H9 (cell line): Measurements from ENCODE around the gene PROK1. TPM values are rescaled to one million over a fixed set of nuclear protein-coding genes. Genes with fewer than 3 reads are reported as not detected.

Source experiments
- DNase-seq: peaks from one replicate; pipeline ENCODE4 v3.0.0-alpha.2; 2017
- H2AFZ ChIP-seq: one replicate; pipeline ENCODE4 v1.6.1; 2013; ENCODE audit warnings: mild to moderate bottlenecking, low read length, control low read depth, moderate library complexity
- H2AK5ac ChIP-seq: 2 replicates; pipeline ENCODE4 v1.6.1; 2013; ENCODE audit warnings: low read length, control low read depth, mixed read lengths; ENCODE audit not compliant: insufficient read length
- H2BK120ac ChIP-seq: one replicate; pipeline ENCODE4 v1.6.1; 2013; ENCODE audit warnings: low read depth, mild to moderate bottlenecking, low read length, control low read depth, inconsistent platforms; ENCODE audit not compliant: poor library complexity, severe bottlenecking
- H2BK12ac ChIP-seq: 2 replicates; pipeline ENCODE4 v1.6.1; 2013; ENCODE audit warnings: low read length, control low read depth, mixed read lengths, low read depth; ENCODE audit not compliant: insufficient read length
- H2BK15ac ChIP-seq: 2 replicates; pipeline ENCODE4 v1.6.1; 2013; ENCODE audit warnings: low read depth, low read length, control low read depth
- H2BK20ac ChIP-seq: one replicate; pipeline ENCODE4 v1.6.1; 2013; ENCODE audit warnings: low read depth, mild to moderate bottlenecking, low read length, control low read depth, inconsistent platforms; ENCODE audit not compliant: poor library complexity, severe bottlenecking
- H2BK5ac ChIP-seq: 2 replicates; pipeline ENCODE4 v1.6.1; 2013; ENCODE audit warnings: low read length, control low read depth, mixed read lengths; ENCODE audit not compliant: insufficient read length
- H3K14ac ChIP-seq: 2 replicates; pipeline ENCODE4 v1.6.1; 2013; ENCODE audit warnings: low read length, control low read depth; ENCODE audit not compliant: insufficient read depth
- H3K18ac ChIP-seq: 2 replicates; pipeline ENCODE4 v1.6.1; 2013; ENCODE audit warnings: low read depth, mild to moderate bottlenecking, mixed read lengths, low read length, control low read depth; ENCODE audit not compliant: insufficient read length
- H3K23ac ChIP-seq: 2 replicates; pipeline ENCODE4 v1.6.1; 2013; ENCODE audit warnings: low read length, control low read depth, mixed read lengths, low read depth; ENCODE audit not compliant: insufficient read length
- H3K23me2 ChIP-seq: 2 replicates; pipeline ENCODE4 v1.6.1; 2013; ENCODE audit warnings: low read depth, mild to moderate bottlenecking, mixed read lengths, low read length, control low read depth; ENCODE audit not compliant: insufficient read length, poor library complexity, severe bottlenecking
- H3K27ac ChIP-seq: 2 replicates; pipeline ENCODE4 v1.5.1; 2013; ENCODE audit warnings: low read length, control low read depth, mixed read lengths, low read depth; ENCODE audit not compliant: insufficient read length
- H3K27me3 ChIP-seq: 2 replicates; pipeline ENCODE4 v1.6.1; 2013; ENCODE audit warnings: low read length, control low read depth, inconsistent platforms; ENCODE audit not compliant: insufficient read depth
- H3K4ac ChIP-seq: 2 replicates; pipeline ENCODE4 v1.6.1; 2013; ENCODE audit warnings: low read depth, mild to moderate bottlenecking, control low read depth, inconsistent platforms, low read length, moderate library complexity
- H3K4me1 ChIP-seq: 2 replicates; pipeline ENCODE4 v1.6.1; 2013; ENCODE audit warnings: low read length, control low read depth, inconsistent platforms; ENCODE audit not compliant: insufficient read depth
- H3K4me2 ChIP-seq: 2 replicates; pipeline ENCODE4 v1.6.1; 2013; ENCODE audit warnings: low read length, control low read depth, mixed read lengths; ENCODE audit not compliant: insufficient read length, insufficient read depth
- H3K56ac ChIP-seq: 2 replicates; pipeline ENCODE4 v1.6.1; 2013; ENCODE audit warnings: low read depth, mild to moderate bottlenecking, mixed read lengths, low read length, control low read depth; ENCODE audit not compliant: insufficient read length
- H3K79me1 ChIP-seq: 2 replicates; pipeline ENCODE4 v1.6.1; 2013; ENCODE audit warnings: low read depth, mild to moderate bottlenecking, moderate library complexity, low read length, control low read depth, inconsistent platforms; ENCODE audit not compliant: insufficient read depth, poor library complexity, severe bottlenecking
- H3K79me2 ChIP-seq: 2 replicates; pipeline ENCODE4 v1.6.1; 2013; ENCODE audit warnings: low read length, control low read depth, inconsistent platforms; ENCODE audit not compliant: insufficient read depth
- H3K9ac ChIP-seq: 2 replicates; pipeline ENCODE4 v1.6.1; 2013; ENCODE audit warnings: low read length, control low read depth, mixed read lengths; ENCODE audit not compliant: insufficient read length; ENCODE audit errors: extremely low read depth
- H3K9me3 ChIP-seq: one replicate; pipeline ENCODE4 v1.6.1; 2013; ENCODE audit warnings: low read depth, low read length, inconsistent platforms; ENCODE audit not compliant: control insufficient read depth
- H3T11ph ChIP-seq: one replicate; pipeline ENCODE4 v1.6.1; 2013; ENCODE audit warnings: mild to moderate bottlenecking, low read length, control low read depth, inconsistent platforms
- H4K20me1 ChIP-seq: one replicate; pipeline ENCODE4 v1.6.1; 2013; ENCODE audit not compliant: control insufficient read depth, insufficient read length, insufficient read depth
- H4K5ac ChIP-seq: 2 replicates; pipeline ENCODE4 v1.6.1; 2013; ENCODE audit warnings: low read depth, mild to moderate bottlenecking, mixed read lengths, low read length, control low read depth; ENCODE audit not compliant: insufficient read length
- H4K8ac ChIP-seq: replicated peaks from 2 replicates; pipeline ENCODE4 v1.6.1; 2013; ENCODE audit warnings: low read length, control low read depth, mixed read lengths, low read depth; ENCODE audit not compliant: insufficient read length
- H4K91ac ChIP-seq: 2 replicates; pipeline ENCODE4 v1.6.1; 2013; ENCODE audit warnings: low read depth, mild to moderate bottlenecking, moderate library complexity, mixed read lengths, low read length, control low read depth; ENCODE audit not compliant: insufficient read length
- H3K27ac Mint-ChIP-seq, 3 experiments: 2 replicates in 2 of 3; 3 replicates in 1 of 3; pipeline ENCODE4 v1.8.0; 2020 to 2021; ENCODE audit warnings: mixed read lengths in 3 of 3, mild to moderate bottlenecking in 1 of 3, moderate library complexity in 1 of 3
- H3K27me3 Mint-ChIP-seq: 2 replicates; pipeline ENCODE4 v1.8.0; 2021; ENCODE audit warnings: low read depth, mild to moderate bottlenecking, moderate library complexity, mixed read lengths
- H3K36me3 Mint-ChIP-seq, 3 experiments: 2 replicates in 2 of 3; 3 replicates in 1 of 3; pipeline ENCODE4 v1.8.0; 2020 to 2021; ENCODE audit warnings: low read depth in 3 of 3, mixed read lengths in 3 of 3; ENCODE audit not compliant: insufficient read depth in 1 of 3
- H3K4me1 Mint-ChIP-seq, 2 experiments: 2 replicates each; pipeline ENCODE4 v1.8.0; 2020; ENCODE audit warnings: mixed read lengths in 2 of 2
- H3K4me3 Mint-ChIP-seq, 2 experiments: 2 replicates in 1 of 2; 3 replicates in 1 of 2; pipeline ENCODE4 v1.8.0; 2020 to 2021; ENCODE audit warnings: mild to moderate bottlenecking in 2 of 2, mixed read lengths in 2 of 2, moderate library complexity in 1 of 2
- H3K9me3 Mint-ChIP-seq, 2 experiments: 2 replicates in 1 of 2; 3 replicates in 1 of 2; pipeline ENCODE4 v1.8.0; 2020; ENCODE audit warnings: mild to moderate bottlenecking in 2 of 2, mixed read lengths in 2 of 2, moderate library complexity in 1 of 2
- CTCF ChIP-seq: fragments of 200-600 bp; sonication (generic); conservative IDR thresholded peaks from 3 replicates; pipeline ENCODE4 v1.8.0; 2021; ENCODE audit warnings: antibody characterized with exemption, mild to moderate bottlenecking
- WGBS: extraction: QIAGEN DNeasy Blood & Tissue Kit; methylation state at CpG from one replicate; pipeline ENCODE4 v1.1.7; 2013; ENCODE audit warnings: missing lambda C conversion rate, low lambda C conversion rate, mixed read lengths; ENCODE audit not compliant: insufficient read length; ENCODE audit errors: extremely low coverage; 5-methylcytosine and 5-hydroxymethylcytosine counted together
- total RNA-seq: library from RNA; stranded (reverse); gene quantifications from 2 replicates; pipeline ENCODE4 v1.2.1, GENCODE V29; 2021

PROK1 gene
- total RNA-seq, 1 experiment from 2014 or later = not detected

- no peak overlapping the region for H3K4ac ChIP-seq
- WGBS = no CpG with 5 or more reads among the region's 8 CpGs
- H3K36me3 Mint-ChIP-seq = no peaks in the 10 kb centered on the region
Measured at GRCh38 chr1:110478886-110479285, 27.9 kb downstream of the PROK1 start.

More at GRCh38 chr1:110478886-110479285, 27.9 kb downstream of the PROK1 start:
- no peak overlapping the region for H3K4me2 ChIP-seq
- Mint-ChIP-seq H3K9me3 (no peaks in the 10 kb centered on the region), H3K4me1 (peaks cover 36 to 40% of the 10 kb centered on the region in 2 experiments), H3K27me3 (peaks cover 3% of the 10 kb centered on the region; the same call in 1 of the 2 replicates), H3K4me3 (no peak overlapping the region), H3K27ac (no peak overlapping the region)
- no peak overlapping the region for H3K14ac ChIP-seq
- no peak overlapping the region for H2AFZ ChIP-seq
- H3K23ac ChIP-seq = no peak overlapping the region
- no peak overlapping the region for H4K91ac ChIP-seq
- no peak overlapping the region for H2BK15ac ChIP-seq
- no peak overlapping the region for H2AK5ac ChIP-seq
- no peaks in the 10 kb centered on the region for H4K20me1 ChIP-seq
- H4K5ac ChIP-seq = no peak overlapping the region
- no peak overlapping the region for H3K18ac ChIP-seq
- no peak overlapping the region for H3K9ac ChIP-seq
- no peak overlapping the region for H3T11ph ChIP-seq
- no peaks in the 10 kb centered on the region for H3K9me3 ChIP-seq
- no peak for TF ChIP-seq CTCF
- H3K79me1 ChIP-seq = no peaks in the 10 kb centered on the region
- H2BK5ac ChIP-seq = no peak overlapping the region
- H3K27me3 ChIP-seq = no peaks in the 10 kb centered on the region
- no peaks in the 10 kb centered on the region for H3K4me1 ChIP-seq
- H3K79me2 ChIP-seq = no peaks in the 10 kb centered on the region
- H3K56ac ChIP-seq = no peak overlapping the region
- H3K27ac ChIP-seq = no peak overlapping the region
- H2BK120ac ChIP-seq = no peak overlapping the region
- H2BK12ac ChIP-seq = no peak overlapping the region
- no peak overlapping the region for H4K8ac ChIP-seq
- DNase-seq = no peak
- H3K23me2 ChIP-seq = no peaks in the 10 kb centered on the region
- H2BK20ac ChIP-seq = no peak overlapping the region
